Femur (tissue), 1 donor: ENCODE results near the gene NCOA6.

ENCODE experiments used
- DNase-seq: peaks from one replicate; pipeline ENCODE4 v3.0.0-alpha.2; 2017

NCOA6 gene

GRCh38 chr20:34825530-34826362 lies at the start of gene NCOA6:
Gene NCOA6 (minus strand): TSS chr20:34825651. CDS start chr20:34782355, 43,296 bp downstream.
- DNase-seq, result peak; percentile 91

GRCh38 chr20:34874094-34874654 lies 48.7 kb upstream of the NCOA6 start:
- peak; percentile 85 for DNase-seq

GRCh38 chr20:34873583-34874093 lies 48.2 kb upstream of the NCOA6 start:
- no peak for DNase-seq

- peak; percentile 86 for DNase-seq
These were observed 47.3 kb upstream of the NCOA6 start, which contains the start of gene GGT7 for GRCh38 chr20:34872622-34873224. Gene GGT7 (minus strand): TSS chr20:34872856. CDS start chr20:34872815, 41 bp downstream.

GRCh38 chr20:34871966-34872621 lies 46.6 kb upstream of the NCOA6 start:
- no peak for DNase-seq

- no peak for DNase-seq
These were observed 46.0 kb upstream of the NCOA6 start for GRCh38 chr20:34871320-34871926.

GRCh38 chr20:34864216-34864615 lies 38.8 kb upstream of the NCOA6 start:
- no peak for DNase-seq

- no peak for DNase-seq
These were observed 38.0 kb upstream of the NCOA6 start for GRCh38 chr20:34863421-34863965.

GRCh38 chr20:34862724-34863123 lies 37.3 kb upstream of the NCOA6 start:
- no peak for DNase-seq

- no peak for DNase-seq
These were observed 36.1 kb upstream of the NCOA6 start for GRCh38 chr20:34861386-34862084.

GRCh38 chr20:34859826-34860545 lies 34.5 kb upstream of the NCOA6 start:
- DNase-seq, result no peak

- DNase-seq, result no peak
These were observed 33.9 kb upstream of the NCOA6 start for GRCh38 chr20:34859367-34859766.

GRCh38 chr20:34852298-34852697 lies 26.8 kb upstream of the NCOA6 start:
- DNase-seq, result no peak

- DNase-seq, result no peak
These were observed 25.5 kb upstream of the NCOA6 start for GRCh38 chr20:34850969-34851368.

GRCh38 chr20:34849778-34850177 lies 24.3 kb upstream of the NCOA6 start:
- no peak for DNase-seq

- DNase-seq, result no peak
These were observed 23.1 kb upstream of the NCOA6 start for GRCh38 chr20:34848597-34848996.

- DNase-seq, result no peak
These were observed 18.0 kb upstream of the NCOA6 start for GRCh38 chr20:34843421-34843820.

GRCh38 chr20:34842143-34842542 lies 16.7 kb upstream of the NCOA6 start:
- DNase-seq, result no peak

- no peak for DNase-seq
These were observed 9.0 kb upstream of the NCOA6 start for GRCh38 chr20:34834459-34834893.

GRCh38 chr20:34831936-34832335 lies 6.5 kb upstream of the NCOA6 start:
- no peak for DNase-seq

GRCh38 chr20:34829191-34829590 lies 3.7 kb upstream of the NCOA6 start:
- DNase-seq, result no peak
